ENCODE measurements around the gene MROH9.

- no peak for TF ChIP-seq CTCF (IDR thresholded peaks at IDR 0.05)
- no peak for TF ChIP-seq POLR2AphosphoS5 (IDR thresholded peaks at IDR 0.05; ENCODE audit: low read depth, low read length)
- TF ChIP-seq REST (IDR thresholded peaks at IDR 0.05; ENCODE audit: insufficient read depth in 1 of 2, low read depth in 2 of 2, low read length in 1 of 2): no peak
- no peak for TF ChIP-seq SIN3A (IDR thresholded peaks at IDR 0.05; ENCODE audit: borderline replicate concordance, insufficient read depth, low read depth, low read length)
- no peak for TF ChIP-seq TCF7L2 (IDR thresholded peaks at IDR 0.05; ENCODE audit: low read depth, low read length)
Measured at GRCh38 chr1:170986901-170987300, 51.6 kb downstream of the MROH9 start.

All from Panc1 (cell line).